DMS 273 treated with DMSO at 0.1 percent for 48 hours (cell line): ENCODE data around the gene CHD5.

ENCODE experiments used
- DNase-seq: peaks from one replicate; lab custom pipeline; 2025; lab: John Stamatoyannopoulos, UW

Gene CHD5

DNA sequence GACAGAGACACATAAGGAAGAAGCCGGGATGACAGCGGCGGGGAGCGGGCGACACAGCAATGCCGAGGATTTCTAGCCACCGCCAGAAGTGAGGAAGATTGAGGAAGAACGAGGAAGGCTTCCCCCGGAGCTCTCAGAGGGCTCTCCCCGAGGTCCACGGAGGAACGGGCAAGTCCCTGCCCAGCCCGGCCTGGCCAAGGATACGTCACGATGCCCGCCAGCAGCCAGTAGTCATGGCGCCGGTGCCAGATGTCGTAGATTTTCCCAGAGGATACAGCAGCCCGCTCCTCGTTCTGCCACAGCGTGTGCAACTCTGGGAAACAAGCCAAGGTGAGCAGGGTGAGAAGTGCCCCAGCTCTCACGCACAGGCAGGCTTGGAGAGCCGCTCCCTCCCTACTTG lies 68.5 kb downstream of the CHD5 start:
- peak; percentile 92 for DNase-seq

DNA sequence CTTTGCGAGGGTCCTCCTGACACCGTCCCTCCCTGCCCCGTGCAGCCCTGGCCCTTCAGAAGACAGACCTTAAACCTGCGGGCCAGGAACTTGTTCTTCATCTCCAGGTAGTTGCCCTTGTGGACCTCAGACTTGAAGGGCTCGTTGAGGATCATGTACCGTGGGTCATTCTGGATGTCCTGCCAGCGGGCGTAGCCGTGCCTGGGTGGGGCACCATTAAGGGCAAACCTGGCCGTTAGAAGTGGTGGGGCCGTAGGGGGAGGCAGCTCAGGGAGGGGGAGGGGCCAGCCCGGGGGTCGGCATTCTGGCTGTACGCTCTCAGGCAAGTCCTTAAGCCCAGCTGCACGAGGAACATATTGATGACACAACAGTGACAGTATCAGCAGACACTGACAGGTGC lies 69.8 kb downstream of the CHD5 start:
- no peak for DNase-seq

DNA sequence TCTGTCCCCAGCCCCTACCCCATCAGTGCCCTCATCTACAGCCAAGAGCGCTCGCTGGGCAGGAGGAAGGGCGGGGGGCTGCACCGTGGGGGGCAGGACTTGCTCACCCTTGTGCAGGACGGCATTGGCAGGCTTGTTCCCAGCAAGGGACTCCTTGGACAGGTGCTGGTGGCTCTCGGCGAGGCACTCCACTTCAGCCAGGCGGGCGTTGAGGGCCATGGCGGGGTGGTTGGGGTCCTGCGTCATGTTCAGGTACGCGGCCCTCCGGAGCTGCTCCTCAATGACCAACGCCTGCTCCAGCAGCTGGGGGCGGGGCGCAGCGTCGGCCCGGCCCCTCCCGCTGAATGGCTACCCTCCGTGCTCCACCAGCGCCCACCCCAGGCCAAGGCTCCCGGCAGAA lies 70.4 kb downstream of the CHD5 start:
- no peak for DNase-seq

DNA sequence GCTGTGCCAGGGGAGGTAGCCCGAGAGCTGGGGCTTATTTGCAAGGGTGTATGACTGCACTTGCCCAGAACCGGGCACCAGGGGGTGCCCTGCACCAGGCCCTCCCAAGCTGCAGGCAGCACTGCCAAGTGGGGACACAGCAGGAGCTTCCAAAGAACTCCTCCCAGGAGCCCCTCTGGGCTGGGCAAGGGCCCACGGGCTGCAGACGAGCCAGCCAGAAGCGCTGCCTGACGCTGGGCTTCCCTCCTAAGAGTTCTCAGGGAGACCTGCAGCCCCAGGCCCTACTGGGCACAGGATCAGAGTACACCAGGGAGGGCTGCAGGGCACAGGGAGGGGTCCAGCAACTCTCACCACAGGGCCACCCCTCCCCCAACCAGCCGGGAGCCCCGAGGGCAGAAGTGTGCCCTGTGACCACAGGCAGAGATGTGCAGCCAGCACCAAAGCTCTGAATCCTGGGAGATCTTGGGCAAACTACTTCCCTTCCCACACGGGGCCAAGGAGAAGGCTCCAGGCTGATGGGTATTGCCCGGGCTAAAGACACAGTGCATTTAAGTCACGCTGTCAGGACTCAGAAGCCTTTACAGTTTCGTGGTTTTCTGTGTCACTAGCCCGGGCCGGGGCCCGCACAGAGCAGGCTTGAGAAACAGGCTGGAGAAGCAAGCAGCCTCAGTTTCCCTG lies 71.0 kb downstream of the CHD5 start:
- peak; percentile 59 for DNase-seq

DNA sequence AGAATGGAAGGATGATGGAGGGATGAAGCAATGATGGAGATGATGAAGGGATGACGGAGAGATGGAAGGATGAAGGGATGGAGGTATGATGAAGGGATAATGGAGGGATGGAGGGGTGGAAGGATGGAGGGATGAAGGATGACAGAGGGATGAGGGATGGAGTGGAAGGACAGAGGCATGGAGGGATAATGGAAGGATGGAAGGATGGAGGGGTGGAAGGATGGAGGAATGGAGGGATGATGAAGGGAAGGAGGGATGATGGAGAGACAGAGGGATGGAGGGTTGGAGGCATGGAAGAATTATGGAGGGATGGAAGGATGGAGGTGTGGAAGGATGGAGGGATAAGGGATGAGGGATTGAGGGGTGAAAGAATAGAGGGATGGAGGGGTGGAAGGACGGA lies 71.6 kb downstream of the CHD5 start:
- no peak for DNase-seq

DNA sequence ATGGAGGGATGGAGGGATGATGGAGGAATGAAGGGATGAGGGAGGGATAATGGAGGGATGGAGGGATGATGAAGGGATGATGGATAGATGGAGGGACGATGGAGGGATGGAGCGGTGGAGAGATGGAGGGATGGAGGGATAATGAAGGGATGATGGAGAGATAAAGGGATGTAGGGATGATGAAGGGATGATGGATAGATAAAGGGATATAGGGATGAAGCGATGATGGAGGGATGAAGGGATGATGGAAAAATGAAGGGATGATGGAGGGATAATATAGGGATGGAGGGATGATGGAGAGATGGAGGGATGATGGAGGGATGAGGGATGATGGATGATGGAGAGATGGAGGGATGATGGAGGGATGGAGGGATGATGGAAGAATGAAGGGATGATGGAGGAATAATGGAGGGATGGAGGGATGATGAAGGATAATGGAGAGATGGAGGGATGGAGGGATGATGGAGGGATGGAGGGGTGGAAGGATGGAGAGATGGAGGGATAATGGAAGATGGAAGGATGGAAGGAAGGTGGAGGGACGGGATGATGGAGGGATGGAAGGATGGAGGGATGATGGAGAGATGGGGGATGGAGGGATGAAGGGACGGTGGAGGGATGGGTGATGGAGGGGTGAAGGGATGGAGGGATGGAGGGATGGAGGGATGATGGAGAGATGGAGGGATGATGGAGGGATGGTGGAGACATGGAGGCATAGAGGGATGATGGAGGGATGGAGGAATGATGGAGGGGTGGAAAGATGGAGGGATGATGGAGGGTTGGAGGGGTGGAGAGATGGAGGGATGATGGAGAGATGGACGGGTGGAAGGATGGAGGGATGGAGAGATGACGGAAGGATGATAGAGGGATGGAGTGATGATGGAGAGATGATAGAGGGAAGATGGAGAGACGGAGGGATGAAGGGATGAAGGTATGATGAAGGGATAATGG lies 72.4 kb downstream of the CHD5 start:
- DNase-seq = no peak

DNA sequence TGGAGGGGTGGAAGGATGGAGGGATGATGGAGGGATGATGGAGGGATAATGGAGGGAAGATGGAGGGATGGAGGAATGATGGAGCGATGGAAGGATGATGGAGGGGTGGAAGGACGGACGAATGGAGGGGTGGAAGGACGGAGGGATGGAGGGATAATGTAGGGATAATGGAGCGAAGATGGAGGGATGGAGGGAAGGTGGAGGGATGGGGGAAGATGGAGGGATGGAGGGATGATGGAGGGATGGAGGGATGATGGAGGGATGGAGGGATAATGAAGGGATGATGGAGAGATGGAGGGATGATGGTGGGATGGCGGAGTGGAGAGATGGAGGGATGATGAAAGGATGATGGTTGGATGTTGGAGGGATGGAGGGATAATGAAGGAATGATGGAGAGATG lies 73.1 kb downstream of the CHD5 start:
- no peak for DNase-seq

DNA sequence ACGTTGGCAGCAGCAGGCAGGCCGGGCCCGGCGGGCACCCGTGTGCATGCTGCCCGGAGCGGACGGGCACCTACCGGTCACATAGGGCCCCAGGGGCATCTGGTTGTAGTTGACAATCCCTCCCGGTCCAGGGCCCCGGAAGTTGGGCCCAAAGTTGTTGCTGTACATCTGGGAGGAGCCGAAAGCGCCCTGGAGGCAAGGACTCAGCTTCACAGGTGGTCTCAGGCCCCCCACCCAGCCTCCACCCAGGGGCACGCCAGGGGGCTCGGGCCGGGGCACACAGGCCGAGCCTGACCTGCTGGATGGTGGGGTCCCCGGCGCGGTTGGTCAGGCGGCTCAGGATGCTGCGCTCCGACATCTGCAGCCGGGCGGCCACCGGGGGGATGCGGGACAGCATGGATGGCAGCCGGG lies 73.8 kb downstream of the CHD5 start:
- DNase-seq = no peak

DNA sequence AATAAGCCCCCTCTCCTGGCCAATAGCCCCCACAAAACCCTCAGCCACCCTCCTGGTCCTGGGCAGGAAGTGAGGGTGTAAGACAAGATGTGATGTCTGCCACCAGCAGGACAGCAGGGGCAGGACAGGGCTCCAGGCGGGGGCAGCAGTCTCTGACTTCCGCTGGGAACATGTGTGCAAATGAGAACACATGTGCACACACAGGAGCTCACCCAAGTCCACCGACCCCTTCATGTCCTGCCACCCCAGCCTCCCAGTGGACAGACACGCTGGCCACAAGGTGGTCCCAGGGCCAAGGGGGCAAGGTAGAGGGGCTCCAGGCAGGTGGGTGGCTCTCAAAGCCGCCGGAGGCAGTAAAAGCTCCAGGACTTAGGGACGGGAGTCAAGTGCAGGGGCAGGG lies 74.4 kb downstream of the CHD5 start:
- no peak for DNase-seq

DNA sequence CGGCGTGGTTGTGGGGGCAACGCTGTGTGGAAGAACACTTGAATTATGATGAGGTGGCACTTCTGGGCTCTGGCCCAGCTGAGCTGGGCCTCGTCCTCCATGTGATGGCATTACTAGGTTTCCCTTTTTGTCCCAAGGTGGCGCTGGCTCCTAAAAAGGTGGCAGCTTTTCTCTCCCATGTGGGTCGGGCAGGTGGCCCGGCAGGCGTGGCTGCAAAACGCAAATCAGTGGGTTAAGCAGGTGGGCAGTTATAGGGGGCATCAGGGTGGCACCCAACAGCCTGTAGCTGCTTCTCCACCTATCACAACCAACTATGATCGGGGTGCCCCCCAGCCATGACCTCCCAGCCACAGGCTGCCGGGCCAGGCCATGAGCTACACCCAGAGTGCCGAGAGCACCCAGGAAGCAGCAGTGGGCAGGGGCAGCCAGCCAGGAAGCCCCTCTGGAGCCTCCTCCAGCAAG lies 74.9 kb downstream of the CHD5 start:
- no peak for DNase-seq

DNA sequence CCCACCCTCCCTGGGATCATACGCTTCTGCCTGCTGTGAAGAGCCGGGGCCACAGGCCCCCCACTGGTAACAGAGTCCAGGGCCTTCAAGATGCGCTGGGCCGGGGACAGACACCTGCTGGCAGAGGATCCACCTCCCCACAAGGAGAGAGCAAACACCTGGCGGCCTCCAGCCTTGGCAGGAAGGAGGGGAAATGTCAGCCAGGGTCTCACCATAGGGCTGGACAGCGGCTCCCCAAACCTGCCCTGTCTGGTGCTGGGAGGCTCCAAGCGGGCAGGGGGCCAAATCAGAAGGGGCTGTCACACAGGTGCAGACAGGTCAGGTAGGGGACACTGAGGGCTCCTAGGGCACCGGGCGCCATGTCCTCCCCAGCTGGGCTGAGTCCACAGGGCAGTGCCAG lies 75.5 kb downstream of the CHD5 start:
- no peak for DNase-seq

DNA sequence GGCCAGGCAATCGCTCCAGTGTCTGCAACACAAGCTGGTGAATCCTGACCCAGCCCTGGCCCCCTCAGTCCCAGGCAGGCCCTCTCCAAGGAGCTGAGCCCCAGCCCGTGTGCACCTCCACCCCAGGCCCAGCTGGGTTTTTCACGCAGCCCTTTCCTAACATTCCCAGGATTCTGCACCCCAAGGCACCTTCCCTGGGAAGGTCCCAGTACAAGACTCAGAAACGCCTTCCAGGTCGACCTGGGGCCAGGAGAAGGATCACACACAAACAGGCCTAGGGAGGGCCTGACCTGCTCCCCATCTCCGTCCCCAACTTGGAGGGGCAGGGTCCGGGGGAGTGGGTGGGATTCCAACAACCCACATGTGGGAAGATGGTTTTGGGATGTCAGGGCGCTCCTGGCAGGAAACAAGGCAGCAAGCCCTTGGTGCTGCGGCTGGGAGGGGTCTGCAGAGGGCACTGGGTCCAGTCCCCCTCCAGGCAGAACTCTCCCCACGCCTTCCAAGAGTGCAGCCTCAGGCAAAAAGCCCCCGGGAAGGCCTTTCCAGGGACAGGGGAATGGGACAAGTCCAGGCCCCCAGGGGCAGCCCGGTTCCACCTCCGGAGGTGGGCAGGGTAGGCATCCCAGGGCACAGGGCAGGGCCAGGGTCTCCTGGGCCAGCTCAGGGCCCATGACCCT lies 76.1 kb downstream of the CHD5 start:
- no peak for DNase-seq

DNA sequence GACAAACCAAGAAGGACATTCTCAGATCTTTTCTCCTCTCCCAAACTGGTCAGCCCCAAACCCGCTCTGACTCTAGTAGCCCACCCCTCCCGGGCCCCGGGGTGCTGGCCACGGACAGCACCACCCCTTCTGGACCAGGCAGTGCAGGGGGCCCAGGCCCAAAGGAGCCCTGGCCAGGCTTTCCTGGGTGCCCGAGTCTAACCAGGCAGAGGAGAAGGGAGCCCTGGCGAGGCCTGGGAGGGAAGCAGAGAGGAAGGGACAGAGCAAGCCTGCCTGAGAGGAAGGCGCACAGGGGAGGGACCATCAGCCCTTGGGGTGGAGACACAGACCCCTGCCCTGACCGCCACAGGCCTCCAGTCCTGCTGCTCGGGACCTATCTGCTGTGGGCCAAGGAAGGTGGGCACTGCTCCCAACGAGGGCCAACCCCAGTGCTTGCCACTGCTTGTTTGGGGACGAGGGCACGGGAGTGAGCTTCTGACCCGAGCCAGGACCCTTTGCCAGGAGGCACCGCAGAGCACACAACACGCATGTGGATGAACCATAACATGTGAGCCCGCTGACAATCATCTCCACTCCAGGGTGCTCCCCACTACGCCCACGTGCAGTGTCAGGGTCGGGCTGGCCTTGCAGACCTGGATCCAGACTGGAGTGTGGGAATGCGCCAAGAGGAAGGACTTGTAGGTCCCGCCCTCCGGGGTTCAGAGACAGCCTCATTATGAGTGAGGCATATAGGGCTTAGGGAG lies 76.8 kb downstream of the CHD5 start:
- no peak for DNase-seq

DNA sequence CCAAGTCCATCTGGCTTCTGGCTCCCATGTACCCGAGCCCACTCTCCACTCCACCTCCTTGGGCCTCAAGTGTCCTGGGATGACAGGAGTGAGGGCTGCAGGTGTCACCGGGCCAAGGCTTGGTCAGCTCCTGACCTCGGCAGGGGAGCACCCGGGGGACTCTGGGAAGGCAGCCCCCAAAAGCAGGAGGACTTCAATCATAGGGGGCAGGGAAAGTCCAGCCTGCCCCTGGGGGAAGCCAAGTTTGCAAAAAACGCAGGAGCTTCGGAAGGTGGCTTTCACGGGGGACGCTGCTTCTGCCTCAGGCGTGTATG lies 77.6 kb downstream of the CHD5 start:
- DNase-seq = no peak

DNA sequence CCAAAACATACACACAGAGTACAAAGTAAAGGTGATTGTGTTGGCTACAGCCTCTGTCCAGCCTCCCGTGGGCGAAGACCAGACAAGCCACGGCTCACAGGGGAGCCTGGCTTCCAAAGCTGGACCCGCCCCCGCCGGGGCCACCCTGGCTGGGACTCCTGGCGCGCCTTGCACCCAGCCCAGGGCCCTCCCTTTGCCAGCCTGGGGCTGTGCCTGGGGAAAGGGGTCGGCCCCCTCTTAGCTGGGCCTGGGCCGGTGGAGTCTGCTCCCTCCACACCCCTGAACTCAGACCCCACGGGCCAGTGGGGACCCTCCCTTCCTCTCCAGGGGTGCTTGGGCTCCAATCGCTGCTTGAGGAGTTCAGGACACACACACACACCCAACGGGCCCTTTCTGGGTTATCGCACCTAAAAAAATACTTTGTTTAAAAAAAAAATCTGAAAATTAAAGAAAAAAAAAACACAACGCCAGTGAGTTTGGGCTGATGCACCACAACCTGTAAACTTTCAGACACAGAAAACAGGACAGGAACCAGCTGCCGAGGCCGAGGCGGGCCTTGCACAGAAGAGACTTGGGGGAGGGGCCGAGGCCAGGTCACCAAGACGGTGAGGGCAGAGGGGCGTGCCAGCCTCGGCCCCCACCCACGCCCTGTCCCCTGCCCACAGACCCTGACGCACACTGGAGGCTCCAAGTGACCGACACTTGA lies 78.1 kb downstream of the CHD5 start:
- DNase-seq = no peak

DNA sequence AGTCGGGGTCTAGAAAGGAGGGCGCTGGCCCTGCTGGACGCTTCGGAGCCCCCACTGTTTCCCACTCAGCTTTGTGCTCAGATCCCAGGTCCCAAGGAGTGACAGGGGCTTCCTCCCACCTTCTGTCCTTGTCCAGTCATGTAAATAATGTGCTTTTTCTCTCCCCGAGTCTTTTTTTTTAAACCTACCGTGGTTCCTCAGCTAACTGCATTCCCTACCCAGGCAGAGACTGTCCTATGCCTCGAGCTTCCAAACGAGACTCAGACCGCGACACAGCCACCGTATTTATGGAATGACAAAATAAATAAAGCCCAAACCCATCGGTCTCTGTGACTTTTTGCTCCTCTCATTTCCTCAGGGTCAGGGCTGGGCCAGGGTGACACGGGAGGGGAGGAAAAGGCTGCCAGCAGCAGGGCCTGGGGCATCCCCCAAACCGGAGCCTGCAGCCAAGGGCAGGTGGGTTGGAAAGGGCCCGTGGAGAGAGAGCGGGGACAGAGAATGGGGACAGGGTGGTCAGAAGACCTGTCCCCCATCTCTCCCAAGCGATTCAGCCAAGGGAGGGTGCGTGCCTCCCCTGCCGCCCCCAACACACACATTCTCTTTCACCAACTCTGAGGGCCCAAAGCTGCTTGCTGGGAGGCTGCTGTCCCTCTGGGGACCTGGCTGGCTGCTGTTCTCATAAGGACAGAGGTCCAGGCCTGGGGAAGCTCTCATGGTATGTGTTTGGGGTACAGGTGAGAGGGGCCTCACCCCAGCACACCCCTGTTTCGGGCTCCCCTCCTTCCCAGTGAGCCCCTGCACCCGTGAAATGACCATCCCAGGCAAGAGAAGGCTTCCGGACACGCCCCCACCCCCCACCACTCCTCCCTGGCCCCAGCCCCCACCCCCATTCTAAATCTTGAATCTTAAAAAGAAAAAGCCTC lies 79.0 kb downstream of the CHD5 start:
- DNase-seq = no peak

DNA sequence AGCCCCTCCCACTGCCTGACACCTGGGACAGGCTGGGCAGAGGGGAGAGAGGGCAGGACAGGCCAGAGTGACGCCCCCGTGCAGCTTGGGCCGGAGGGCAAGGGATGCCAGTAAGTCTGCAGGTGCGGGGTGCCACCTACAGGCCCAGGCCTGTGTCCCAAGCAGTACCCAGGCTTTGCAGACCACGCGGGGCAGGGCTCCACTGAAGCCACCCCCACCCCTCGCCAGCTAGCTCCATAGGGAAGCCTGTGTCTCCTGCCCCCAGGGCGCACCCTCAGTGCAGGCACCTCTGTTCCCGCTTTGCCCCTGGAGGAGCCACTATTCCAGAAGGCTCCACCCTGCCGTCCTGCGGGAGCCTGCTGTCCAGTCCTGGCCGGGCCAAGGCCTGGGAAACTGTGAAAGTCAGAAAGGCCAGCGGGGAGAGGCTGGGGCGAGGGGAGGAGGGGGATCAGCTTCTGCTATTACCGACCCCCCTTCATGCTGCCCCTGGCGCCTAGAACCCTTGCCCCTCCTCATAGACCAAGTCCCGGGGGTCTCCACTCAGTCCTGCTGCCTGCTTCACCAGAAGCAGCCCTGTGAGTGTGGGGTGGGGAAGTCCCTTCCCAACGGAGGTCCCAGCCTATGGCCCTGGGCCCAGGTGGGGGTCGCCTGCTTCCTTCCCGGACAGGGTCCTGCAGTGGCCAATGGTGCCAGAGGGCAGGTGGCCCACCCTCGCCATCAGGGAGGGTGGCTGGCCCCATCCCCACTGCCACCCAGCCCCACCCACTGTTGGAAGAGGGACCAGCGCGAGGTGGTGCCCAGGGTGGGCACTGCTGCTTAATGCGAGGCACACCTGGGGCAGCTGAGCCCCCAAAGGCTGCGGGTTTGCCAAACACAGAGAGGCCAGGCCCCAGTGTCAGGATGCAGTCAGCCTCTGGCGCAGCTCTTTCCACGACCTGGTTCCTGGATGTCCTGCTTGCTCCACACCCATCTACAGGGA lies 80.0 kb downstream of the CHD5 start:
- DNase-seq = no peak

DNA sequence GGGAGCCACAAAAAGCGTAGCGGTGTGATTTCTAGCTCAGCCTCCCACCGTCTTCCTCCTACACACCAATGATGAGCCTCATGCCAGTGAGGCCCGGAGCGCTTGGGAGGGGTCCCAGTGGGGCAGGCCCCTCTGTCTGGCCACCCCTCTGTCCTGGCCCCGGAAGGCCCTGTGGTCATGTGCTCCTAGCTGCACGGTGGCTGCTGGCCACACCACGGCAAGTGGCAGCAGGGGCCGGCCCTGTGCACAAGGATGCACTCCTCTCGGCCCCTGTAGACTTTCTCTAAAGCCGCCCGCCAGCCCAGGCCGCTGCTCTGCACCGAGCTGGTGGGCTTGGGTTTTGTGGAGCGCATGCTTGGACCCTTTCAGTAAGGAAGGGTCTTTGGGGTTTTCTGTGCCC lies 80.8 kb downstream of the CHD5 start:
- no peak for DNase-seq
